Fibroblast of mammary gland (primary cell): ENCODE results near the gene ADAM19.

ENCODE experiments used
- DNase-seq: peaks from one replicate; pipeline ENCODE4 v3.0.0-alpha.2; 2010; ENCODE audit warnings: low read depth
- H3K4me3 ChIP-seq: 2 replicates; pipeline ENCODE4 v1.5.1; 2011; ENCODE audit warnings: low read depth, mild to moderate bottlenecking, low read length, moderate library complexity; ENCODE audit not compliant: control insufficient read depth
- TF ChIP-seq, protein P1 (sequence below): conservative IDR thresholded peaks from 2 replicates; pipeline ENCODE4 v1.5.1; 2011; ENCODE audit warnings: low read depth, low read length, inconsistent platforms; ENCODE audit not compliant: control insufficient read depth, insufficient read depth

The ADAM19 gene

DNA sequence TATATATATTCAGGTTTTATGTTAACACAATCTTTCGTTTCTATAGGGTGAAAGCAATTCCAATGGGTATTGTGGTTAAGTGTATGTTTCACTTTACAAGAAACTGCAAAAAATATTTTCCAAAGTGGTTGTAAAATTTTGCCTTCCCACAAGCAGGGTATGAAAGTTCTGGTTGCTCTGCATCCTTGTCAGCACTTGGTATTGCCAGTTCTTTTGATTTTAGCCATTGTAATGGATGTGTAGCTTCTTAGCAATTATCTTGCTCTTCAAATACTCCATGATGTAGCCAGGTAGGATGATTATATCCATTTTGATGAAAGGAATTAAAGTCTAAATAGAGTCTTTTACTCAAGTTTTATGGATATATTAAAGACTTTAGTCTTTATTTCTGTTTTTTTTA, 9.1 kb upstream of the ADAM19 start:
- TF ChIP-seq, protein P1, sequence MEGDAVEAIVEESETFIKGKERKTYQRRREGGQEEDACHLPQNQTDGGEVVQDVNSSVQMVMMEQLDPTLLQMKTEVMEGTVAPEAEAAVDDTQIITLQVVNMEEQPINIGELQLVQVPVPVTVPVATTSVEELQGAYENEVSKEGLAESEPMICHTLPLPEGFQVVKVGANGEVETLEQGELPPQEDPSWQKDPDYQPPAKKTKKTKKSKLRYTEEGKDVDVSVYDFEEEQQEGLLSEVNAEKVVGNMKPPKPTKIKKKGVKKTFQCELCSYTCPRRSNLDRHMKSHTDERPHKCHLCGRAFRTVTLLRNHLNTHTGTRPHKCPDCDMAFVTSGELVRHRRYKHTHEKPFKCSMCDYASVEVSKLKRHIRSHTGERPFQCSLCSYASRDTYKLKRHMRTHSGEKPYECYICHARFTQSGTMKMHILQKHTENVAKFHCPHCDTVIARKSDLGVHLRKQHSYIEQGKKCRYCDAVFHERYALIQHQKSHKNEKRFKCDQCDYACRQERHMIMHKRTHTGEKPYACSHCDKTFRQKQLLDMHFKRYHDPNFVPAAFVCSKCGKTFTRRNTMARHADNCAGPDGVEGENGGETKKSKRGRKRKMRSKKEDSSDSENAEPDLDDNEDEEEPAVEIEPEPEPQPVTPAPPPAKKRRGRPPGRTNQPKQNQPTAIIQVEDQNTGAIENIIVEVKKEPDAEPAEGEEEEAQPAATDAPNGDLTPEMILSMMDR: no peak
- DNase-seq: no peak

DNA sequence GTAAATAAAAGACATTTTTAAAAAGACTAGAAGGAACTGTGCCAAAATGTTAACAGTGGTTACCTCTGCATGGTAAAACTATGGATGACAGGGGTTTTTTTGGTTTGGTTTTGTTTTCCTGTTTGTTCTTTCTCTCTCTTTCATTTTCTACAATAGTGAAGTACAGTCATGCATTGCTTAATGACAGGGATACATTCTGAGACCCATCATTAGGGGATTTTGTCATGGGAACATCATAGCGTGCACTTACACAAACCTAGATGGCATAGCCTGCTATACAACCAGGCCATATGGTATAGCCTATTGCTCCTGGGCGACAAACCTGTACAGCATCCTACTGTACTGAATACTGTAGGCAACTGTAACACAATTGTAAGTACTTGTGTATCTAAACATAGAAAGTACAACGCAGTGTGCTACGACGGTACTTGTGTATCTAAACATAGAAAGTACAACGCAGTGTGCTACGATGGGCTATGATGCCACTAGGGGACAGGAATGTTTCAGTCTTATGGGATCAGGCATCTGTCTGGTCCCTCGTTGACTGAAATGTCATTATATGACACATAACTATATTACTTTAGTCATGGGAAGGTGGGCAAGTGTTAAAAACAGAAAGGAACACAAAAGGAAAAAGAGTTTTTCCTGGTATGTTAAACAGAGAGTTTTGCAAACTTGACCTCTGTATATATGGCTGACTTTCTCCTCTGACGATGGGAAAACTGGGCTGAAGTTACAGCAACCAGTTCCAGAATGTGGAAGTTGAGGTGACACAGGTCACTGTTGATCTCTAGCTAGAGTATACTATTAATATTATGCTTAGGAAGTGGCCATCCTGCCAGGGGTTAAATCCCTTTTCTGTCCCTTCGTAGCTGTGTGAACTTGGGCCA, 7.4 kb upstream of the ADAM19 start:
- DNase-seq: no peak
- TF ChIP-seq, protein P1: no peak
- H3K4me3 ChIP-seq: no peak overlapping the region

More for the DNA sequence above, 9.1 kb upstream of the ADAM19 start:
- no peak overlapping the region for H3K4me3 ChIP-seq

DNA sequence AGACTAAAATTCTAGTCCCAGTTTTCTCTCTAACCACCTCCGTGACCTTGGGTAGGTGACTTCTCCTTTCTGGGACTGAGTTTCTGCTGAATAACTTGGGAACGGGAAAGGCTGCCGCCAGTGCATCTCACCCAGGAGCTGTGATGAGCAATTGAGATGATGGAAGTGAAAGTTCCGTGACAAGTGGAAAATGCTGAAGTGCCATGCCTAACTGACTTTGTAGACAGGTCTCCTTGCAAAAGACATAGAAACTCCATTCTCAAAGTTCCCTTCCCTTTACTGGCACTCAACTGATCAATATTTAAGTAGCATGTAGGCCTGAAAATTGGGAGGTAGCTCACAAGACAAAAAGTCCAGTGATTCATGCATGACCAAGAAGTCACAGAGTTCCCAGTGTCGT, 6.3 kb upstream of the ADAM19 start:
- DNase-seq: no peak
- TF ChIP-seq, protein P1: no peak
- no peak overlapping the region for H3K4me3 ChIP-seq

DNA sequence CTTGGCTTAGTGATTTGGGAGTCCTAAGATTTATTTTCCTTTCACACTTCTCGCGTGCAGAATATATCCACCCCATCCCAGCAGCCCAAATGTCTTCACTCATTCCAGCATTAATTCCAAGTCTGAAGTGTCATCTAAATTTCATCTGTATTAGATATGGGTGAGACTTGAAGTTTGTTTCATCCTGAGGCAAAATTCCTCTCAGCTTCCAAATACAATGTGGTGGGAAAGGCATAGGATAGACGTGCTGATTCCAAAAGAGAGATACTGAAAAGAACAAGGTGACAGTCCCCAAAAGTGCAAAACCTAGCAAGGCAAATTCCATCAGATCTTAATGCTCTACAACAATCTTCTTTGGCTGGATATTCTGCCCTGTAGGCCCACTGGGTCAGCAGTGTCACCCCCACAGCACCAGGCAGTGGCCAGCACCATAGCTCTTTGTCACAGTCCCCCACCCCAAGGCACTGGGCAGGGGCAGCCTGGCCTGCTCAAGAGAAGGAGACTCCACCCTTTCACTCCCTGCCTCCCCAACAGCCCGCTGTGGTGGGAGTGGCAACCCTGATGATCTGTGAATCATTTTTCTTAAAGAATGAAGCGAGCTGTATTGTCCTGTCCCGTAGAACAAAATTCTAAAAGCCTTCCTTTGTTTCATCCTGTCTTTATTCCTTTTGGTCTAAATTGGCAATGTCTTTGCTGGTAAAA, 2.7 kb upstream of the ADAM19 start:
- H3K4me3 ChIP-seq: no peak overlapping the region
- no peak for DNase-seq
- TF ChIP-seq, protein P1: no peak

DNA sequence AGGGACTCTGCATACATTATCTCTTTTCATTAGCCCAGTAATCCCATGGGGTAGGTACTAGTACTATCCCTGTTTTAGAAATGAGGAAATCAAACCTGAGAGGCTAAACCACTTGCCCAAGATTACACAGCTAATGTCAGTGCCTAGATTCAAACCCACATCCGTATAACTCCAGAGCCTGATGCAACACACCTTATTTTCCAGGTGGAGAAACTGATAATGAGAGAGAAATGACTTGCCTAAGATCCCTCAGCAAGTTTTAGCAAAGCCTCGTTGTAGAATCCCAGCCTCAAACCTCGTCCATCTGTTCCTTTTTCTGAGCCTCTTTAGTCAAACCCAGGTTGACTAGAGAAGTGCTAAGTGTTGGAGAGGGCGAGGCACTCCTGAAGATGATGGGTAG, 1.1 kb upstream of the ADAM19 start:
- no peak overlapping the region for H3K4me3 ChIP-seq
- DNase-seq: no peak
- TF ChIP-seq, protein P1: no peak

DNA sequence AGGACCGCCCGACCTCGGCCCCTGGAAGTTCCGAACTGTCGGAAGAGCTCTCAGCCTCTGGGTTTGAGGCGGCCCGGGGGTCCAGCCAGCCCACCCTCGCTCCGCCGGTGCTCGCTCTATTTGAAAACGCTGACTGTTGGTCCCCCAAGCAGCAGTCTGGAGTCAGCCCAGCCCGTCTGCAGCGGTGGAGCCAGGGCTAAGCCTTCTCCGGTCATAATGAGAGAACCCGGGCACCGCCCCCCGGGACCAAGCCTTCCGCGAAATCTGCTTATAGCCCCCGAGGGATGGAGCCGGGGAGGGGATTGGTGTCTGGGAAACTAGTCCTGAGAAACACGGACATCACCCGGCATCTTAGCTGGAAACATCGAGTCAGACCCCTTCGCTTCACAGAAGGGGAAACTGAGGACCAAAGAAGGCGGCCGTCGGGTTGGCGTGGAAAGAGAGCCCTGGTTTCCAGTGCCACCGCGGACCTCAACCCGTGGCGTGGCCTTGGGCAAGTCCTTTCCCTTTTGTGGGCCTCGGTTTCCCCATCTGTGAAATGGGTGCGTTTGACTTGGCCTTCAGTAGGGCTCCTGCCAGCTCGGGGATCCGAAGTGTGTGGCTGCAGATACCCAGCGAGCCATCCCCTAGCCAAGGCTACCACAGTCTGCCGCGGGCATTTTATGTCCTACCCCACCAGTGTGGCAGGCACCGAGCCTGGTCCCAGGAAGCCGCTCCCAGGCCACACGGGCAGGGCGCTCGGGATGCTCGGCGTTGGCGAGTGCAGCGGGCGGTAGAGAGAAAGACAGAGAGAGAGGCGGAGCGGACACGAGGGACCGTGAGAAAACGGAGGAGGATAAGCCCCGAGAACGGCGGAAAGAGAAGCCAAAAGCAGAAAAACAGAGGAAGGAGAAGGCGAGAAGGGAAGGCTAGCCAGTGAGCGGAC, 857 bp downstream of the ADAM19 start:
- peak; percentile 48 for DNase-seq
- peak overlapping the region; percentile 77 for H3K4me3 ChIP-seq
- TF ChIP-seq, protein P1: no peak
